ACHN (cell line): ENCODE results near the gene GOLGA6C.
"Not testable (repeated sequence)": the region's sequence is repeated elsewhere in the genome, so short reads cannot be mapped to it uniquely, and the experiment has no call there.

Source experiments
- DNase-seq: peaks from one replicate; pipeline ENCODE4 v3.0.0-alpha.2; 2015
- in situ Hi-C: cut with HindIII; loops from 2 replicates; pipeline ENCODE4 v1.10.0; 2017; ENCODE audit warnings: low sequenced_read_pairs, low pct_ligation_motif_present, low pct_unique_long_range_greater_than_20kb

GOLGA6C gene

DNA sequence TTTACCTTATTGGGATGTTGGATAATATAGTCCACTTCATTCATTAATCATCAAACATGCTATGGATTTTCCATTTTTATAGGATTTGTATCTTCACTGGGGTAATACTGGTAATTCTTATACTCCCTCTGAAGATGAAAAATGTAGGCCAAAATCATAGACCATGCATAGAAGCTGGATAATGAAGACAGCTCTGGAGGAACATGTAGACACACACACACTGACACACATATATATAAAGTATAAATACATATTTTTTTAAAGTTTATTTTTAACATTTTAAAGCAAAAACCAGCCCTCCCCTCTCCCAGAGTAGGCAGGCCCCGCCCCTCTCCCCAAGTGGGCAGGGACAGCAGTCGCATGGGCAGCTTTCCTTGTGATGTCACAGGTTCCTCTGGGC is at the start of gene GOLGA6C:
Gene GOLGA6C, plus strand, starts transcription at position 301 of the 400 bp plus-strand sequence. CDS start 265 bp downstream, outside the sequence.
- in situ Hi-C loops, DNase-seq: not testable (repeated sequence)

DNA sequence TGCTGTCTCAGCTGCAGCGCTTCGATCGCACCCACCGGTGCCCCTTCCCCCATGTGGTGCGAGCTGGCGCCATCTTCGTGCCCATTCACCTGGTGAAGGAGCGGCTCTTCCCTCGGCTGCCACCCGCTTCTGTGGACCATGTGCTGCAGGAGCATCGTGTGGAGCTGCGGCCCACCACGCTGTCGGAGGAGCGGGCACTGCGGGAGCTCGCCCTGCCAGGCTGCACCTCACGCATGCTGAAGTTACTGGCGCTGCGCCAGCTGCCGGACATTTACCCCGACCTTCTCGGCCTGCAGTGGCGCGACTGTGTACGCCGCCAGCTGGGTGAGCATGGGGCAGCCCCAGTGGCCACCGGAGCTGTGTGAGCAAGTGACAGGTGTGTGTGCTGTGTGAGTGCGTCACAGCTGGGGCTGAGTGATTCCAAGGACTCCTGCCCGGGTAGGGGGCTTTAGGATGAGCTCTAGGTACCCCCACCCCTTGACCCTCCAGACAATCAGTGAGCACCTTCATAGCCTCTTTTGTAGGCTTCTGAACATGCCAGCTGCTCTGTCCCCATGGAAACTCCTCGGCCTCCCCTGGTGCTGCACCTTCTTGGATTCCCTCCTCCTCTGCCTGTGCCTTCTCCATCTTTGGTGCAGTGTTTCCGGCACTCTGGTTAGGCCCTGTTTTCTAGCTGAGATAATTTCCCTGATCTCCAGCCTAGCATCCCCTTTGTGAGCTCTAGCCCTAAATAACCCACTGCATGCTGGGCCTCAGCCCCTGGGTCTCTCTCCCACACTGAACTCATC is 49.4 kb upstream of the GOLGA6C start:
- no peak for DNase-seq
- in situ Hi-C loops: no loop called here

DNA sequence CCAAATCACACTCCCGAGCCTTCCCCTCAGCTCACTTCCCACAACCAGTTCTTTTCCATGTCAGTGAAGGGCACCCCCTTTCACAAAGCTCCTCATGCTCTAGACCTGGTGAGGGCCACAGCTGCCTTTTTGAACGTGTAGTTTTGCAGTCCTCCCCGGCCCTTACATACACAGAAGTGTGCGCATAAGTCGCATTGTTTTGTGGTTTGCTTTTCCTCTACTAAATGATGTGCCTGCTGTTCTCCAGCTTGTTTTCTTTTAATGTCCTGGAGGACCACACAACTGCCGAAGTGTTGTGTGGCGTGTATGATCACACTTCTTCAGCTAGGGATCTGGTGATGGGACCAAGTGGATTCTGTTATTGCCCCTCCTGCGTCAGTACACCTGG is 48.9 kb upstream of the GOLGA6C start:
- in situ Hi-C loops: no loop called here
- no peak for DNase-seq

- in situ Hi-C loops: no loop called here
- DNase-seq: no peak
Measured at GRCh38 chr15:75210811-75211230, 47.3 kb upstream of the GOLGA6C start.

DNA sequence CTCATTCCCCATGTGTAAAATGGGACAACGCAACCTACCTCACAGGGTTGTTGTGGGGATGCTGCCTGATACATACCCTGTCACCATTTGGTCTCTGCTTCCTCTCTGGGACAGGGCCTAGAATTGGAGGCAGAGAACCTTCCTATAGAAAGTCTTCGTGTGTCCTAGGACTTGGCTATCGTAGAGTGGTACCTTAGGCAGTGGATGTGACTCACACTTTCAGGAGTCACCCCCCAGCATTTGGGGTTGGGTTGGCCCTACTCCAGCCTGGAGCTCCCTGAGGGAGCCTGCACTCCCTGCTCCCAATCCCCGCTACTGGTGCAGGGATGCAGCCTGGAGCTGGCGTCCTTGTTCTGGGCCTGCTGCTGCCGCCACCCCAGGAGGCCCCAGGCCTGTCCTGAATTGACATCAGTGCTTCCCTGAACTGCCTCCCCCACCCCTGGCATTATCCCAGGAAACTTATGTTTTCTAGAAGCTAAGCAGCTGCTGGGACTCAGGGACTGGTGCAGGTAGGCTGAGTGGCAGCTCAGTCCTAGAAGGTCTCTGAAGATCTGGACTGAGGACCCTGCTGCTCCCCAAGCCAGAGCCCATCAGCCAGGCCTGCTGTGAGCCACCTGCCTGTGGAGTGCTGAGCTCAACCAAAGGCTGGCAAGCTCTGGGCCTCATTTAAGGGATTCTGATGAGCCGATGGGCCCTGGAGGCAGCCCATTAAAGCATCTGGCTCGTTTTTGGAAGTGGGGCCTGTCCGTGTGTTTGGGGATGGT is 46.5 kb upstream of the GOLGA6C start:
- in situ Hi-C loops: no loop called here
- no peak for DNase-seq

DNA sequence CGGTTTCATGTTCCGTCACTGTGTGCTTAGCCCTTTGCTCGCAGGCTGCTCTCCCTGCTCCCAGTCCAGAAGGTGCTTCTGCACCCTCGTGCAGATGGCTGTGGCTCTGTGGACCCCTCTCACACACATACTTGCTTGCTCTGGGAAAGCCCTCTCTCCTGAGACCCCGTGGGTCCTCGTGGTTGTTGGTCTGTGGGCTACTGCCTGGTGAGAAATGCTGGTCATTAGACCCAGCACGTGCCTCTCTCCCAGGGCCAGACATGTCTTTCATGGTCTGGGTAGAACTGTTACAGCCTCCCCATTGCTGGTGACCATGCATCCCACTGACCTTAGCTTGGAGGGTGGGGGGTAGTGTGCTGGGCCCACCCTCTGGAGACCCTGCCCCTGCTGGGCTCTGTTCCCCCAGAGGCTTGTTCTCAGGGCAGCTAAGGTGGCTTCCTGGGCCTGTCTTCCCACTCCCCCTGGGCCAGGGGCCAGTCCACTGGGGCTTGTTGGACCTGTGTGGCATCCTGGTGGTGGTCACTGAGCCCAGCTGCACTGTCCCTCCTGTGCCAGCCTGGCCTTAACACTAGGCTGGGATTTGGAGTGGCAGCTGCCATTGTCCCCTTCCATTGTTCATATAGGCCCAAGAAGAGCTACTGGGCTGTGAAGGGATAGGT is 45.8 kb upstream of the GOLGA6C start:
- no peak for DNase-seq
- in situ Hi-C loops: no loop called here

DNA sequence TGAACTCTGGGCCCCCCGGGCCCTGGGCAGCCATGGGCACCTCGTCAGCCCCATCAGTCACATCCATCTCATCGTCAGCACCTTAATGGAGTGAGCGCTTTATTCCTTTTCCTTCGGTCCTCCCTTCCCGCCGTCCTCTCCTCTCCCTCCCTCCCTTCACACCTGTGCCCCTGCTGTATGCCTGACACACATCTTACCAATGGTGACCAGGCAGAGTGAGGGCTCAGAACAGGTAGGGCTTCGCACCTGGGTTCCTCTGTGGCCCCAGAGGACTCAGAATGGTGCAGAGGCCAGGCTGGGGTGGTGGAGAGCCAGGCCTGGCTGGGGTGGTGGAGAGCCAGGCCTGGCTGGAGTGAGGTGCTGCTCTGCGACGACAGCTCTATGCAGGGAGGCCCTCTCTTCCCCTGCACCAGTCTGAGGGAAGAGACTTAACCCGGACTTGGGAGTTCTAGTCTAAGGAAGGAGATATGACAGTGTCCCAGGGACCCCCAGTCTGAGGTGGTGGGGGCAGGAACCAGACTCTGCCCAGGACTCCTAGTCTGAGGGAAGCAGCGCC is 44.8 kb upstream of the GOLGA6C start:
- no peak for DNase-seq
- in situ Hi-C loops: no loop called here

DNA sequence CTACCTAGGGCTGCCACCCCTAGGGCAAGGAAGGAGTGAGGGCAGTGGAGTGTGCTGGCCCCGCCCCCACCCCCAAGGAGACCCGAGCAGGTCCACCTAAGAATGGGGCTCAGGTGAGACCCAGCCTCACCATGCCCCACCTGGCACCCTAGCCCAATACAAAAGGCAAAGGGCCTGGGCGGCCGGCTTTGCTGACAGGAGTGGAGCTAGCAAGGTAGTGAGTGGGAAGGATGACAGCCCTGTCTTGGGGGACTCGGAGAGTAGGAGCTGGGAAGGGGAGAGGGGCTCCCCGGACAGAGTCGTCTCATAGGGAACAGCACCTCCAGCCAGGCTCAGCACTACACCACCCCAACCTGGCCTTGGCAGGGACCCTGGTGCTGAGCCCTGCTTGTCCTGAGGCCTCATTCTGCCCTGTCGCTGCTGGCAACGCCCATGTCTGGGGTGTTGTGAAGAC is 44.3 kb upstream of the GOLGA6C start:
- no peak for DNase-seq
- in situ Hi-C loops: no loop called here

DNA sequence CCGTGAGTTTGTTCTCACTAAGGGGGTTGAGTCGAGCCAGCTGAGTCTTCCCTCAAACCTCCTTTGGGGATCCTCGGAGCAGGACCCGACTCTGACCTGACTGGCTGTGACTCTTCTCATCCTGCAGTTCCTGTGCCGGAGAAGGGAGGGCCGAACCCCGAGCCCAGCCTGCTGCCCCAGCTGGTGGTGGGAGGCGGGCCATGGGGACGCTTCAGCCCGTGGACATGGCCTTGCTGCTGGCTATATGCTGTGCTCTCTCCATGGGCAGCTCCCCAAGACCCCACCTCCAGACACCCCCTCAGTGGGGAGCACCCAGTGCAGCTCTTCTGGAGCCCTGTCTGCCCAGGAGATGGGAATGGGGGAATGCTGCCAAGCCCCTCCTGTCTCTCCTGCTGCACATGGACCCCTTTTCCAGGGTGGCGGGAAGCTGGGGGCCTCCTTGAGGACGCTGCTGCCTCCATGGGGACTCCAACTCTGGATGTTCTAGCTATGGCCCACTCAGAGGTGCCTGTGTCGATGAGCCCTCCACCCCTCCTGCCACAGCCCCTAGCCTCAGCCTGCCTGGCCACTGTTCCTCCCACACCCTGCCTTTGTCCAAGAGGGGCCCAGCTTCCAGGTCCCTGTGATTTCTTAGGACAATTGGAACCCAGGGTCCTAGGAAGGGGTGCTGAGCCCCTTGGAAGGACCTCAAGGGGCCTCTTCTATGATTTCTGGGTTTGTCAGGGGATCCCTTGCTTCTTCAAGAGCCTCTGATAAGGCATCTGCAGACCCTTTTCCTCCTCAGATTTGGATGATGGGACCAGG is 43.6 kb upstream of the GOLGA6C start:
- in situ Hi-C loops: no loop called here
- no peak for DNase-seq

GRCh38 chr15:75215107-75216004 is 42.8 kb upstream of the GOLGA6C start:
- in situ Hi-C loops: no loop called here
- DNase-seq: no peak

- in situ Hi-C loops: no loop called here
- DNase-seq: no peak
Measured at GRCh38 chr15:75217012-75217411, 41.1 kb upstream of the GOLGA6C start.

GRCh38 chr15:75217574-75217973 is 40.6 kb upstream of the GOLGA6C start:
- DNase-seq, in situ Hi-C loops: not testable (repeated sequence)

GRCh38 chr15:75219507-75219929 is 38.6 kb upstream of the GOLGA6C start:
- DNase-seq, in situ Hi-C loops: not testable (repeated sequence)

DNA sequence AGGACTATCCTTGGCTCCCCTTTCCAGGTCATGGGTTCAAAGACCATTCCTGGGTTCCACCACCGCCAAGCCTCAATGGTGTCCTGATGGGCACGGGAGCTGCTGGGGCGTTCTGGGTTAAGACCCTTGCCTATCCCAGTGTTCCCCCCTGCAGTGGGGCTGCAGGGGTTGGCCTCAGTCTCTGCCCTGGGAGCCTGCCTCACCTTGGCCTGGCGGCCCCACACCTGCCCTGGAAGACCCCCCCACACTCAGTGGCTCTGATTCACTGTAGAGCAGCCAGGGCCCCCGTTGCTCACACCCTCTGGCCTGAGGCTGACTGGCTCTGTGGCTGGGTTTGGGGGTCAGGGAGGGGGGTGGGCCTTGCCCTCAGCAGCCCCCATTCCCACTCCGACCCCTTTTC is 34.4 kb upstream of the GOLGA6C start:
- DNase-seq: no peak
- in situ Hi-C loops: no loop called here

GRCh38 chr15:75224281-75224680 is 33.9 kb upstream of the GOLGA6C start:
- in situ Hi-C loops: no loop called here
- DNase-seq: no peak

GRCh38 chr15:75225102-75225836 is 32.9 kb upstream of the GOLGA6C start:
- in situ Hi-C loops, DNase-seq: not testable (repeated sequence)
